HS-5 (cell line): ENCODE measurements around the gene KRTAP2-2.

Source experiments
- DNase-seq: peaks from one replicate; pipeline ENCODE4 v3.0.0-alpha.2; 2012; ENCODE audit warnings: low read depth

KRTAP2-2 gene

DNA sequence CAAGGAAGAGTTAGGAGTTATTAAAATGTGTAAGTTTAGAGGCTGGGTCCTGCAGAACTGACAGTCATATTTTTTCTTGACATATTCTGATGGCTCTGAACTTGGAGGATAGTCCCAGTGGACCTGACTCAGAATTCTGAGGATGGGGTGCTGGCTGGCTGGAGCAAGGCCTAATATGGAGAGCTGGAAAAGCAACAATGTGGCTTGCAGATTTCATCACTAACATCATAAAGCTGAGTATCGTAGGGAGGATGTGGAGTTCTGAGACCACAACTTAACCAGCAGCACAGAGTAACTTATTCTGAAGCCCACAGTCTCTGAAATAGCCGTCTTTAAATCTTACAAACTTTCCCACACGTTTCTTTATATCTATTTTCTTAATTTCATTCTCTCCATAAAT, 30.3 kb downstream of the KRTAP2-2 start:
- no peak for DNase-seq

DNA sequence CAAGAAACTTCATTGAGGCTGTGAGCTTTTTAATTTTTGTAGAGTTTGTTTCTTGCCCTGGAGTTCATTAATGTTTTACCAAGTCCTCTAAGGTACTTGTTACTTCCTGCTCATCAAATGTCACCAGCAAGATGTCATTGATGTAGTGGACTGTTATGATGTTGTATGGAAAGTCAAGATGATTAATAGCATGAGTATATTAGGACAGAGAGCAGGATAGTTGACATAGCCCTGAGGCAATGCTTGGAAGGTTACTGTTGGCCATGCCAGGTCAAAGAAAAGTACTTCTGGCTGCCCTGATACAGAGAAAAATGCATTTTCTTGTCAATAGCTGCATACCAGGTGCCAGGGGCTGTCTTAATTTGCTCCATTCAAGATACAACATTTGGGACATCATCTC, 34.7 kb downstream of the KRTAP2-2 start:
- no peak for DNase-seq

DNA sequence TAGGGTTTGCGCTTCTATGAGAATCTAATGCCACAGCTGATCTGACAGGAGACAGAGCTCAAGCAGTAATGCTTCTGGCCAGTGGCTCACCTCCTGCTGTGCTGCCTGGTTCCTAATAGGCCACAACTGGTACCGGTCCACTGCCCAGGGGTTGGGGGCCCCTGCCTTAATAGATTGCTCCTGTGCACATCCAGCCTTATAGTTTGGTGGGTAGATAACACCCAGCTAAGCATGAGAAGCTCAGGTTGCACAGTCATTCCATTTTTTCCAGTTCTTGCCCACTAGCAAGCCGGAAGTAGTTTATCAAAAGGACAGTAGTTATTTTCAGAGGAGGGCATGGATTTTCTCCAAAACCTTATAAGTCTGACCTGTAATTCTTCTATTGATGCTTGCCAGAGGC, 35.6 kb downstream of the KRTAP2-2 start:
- DNase-seq: no peak

DNA sequence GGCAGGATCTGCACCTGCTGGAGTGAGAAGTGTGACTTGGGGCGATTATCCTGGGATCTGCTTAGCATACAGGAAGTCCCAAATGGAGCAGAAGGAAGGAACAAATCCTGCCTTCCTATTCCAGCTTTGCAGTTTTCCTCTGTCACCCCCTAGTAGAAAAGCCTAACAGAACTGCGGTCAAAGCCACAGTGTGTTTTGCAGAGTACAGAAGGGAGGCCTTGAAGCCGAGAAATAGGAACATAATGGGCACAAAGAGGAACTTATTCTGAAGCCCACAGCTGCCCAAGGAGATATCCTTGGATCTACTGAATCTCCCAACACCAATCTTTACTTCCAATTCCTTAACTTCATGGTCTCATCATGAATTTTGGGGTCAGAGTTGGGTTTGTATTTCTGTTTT, 36.5 kb downstream of the KRTAP2-2 start:
- no peak for DNase-seq

DNA sequence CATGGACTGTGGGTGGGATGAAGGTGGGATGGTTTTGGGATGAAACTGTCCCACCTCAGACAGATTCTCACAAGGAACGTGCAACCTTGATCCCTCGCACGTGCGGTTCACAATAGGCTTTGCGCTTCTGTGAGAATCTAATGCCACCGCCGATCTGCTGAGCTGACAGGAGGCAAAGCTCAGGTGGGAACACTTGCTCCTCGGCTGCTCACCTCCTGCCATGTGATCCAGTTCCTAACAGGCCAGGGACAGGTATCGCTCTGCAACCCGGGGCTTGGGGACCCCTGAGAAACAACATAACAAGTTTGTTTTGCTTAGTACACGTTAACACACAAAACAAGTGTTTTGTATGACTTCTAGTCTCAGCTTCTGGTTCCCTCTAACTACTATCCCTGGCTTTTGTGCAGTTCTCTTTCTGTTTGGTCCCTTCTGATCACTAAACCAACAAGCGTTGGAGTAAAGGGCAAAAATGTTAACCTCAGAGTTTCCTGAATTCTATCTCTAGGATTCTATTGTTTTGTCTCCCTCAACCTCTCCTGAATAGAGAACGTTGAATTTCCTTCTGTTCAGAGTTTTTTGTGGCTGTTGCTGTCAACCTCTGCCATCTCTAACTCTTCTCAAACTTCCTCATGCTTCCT, 38.3 kb downstream of the KRTAP2-2 start:
- DNase-seq: no peak

DNA sequence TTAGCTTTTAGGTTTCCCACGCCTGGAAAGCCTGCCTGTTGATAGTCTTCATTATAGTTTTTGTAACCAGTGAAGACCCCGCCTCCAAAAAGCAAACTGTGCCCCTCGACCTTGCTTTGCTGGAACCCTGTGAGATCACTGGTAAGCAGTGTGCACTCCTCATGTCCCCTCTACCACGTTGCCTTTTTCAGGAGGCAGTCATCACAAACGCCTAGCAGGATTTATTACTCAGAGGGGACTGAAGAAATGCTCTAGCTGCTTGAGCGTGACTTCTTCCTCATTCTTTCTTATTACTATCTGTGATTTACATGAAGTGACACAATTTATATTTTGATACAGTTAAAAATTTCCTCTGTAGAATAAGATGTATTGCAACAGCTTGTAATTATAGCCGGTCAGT, 39.6 kb downstream of the KRTAP2-2 start:
- DNase-seq: no peak

DNA sequence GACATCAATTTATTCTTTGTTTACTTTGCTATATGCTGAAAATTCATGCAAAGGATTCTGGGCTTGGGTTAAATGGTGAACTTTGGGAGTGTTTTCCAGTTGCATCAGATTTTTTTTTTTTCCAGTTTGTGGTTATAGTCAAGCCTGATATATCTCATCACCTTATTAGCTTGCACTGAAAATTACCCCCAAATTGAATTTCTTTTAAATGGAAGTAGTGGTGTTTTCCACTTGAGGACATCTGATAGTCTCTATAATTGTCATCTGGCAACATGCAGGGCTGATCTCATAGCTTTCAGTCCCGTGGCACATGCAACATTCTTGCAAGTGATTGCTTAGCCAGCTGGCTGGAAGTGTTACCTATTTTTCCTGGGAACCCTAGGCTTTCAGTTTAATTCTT, 41.4 kb downstream of the KRTAP2-2 start:
- no peak for DNase-seq

DNA sequence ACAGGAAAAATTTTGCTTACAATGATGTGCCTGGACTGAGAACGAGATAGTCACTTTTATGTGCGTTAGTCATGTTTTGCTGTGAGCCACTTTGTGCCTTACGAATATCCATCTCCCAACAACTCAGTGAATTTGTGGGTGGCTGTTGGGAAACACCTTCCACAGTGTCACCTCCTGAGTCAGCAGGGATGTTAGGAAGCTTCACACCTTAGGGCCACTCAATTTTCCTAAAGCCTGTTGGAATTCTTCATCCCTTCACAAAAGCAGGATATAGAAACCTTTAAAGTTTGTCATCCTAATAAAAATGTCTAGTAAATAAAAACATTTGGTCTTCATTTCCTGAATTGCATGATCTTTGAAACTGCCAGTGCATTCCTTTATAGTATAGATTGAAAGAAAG, 41.8 kb downstream of the KRTAP2-2 start:
- DNase-seq: peak; percentile 60

DNA sequence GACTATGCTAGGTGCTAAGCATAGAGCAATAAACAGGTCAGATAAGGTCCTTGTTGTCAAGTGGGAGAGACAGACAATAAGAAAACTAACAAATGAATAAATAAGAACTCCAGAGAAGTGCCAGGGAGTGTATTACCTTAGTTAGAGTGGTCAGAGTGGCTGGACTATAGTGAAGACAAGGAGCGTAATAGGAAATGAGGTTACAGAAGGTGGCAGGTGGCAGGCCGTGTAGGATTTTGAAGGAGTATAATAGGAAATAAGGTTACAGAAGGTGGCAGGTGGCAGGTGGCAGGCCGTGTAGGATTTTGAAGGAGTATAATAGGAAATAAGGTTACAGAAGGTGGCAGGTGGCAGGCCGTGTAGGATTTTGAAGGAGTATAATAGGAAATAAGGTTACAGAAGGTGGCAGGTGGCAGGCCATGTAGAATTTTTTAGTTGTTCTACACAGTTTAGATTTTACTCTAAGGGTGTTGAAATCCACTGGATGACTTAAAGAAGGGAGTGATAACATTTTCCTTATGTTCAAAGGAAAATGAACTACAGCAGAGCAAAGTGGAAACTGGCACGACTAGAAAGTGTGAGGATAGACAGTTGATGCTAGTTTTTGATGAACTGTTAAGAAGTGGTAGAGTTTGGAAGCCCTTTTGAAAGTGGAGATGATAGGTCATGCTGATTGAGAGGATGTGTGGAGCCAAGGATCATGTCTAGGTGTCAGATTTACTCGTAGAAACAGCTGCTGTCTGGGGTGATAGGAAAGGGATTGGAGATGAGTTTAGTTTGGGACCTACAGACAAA, 42.5 kb downstream of the KRTAP2-2 start:
- no peak for DNase-seq

DNA sequence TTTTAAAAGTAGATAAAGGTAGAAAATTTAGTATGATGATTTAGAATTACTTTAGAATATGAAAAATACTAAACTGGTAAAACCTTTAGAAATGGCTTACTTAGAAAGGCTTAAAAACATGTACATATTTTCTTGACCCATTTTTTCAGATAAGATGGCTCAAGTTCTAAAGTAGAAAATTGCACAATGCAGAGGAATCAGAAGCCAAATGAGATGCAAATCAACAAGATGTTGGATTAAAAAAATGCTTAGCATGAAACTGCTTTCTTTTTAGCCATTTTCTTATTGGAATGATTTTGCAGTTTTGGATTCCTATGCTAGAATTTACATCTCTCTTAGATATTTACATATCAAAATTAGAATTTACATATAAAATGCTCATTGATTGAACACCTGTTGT, 44.6 kb downstream of the KRTAP2-2 start:
- no peak for DNase-seq

DNA sequence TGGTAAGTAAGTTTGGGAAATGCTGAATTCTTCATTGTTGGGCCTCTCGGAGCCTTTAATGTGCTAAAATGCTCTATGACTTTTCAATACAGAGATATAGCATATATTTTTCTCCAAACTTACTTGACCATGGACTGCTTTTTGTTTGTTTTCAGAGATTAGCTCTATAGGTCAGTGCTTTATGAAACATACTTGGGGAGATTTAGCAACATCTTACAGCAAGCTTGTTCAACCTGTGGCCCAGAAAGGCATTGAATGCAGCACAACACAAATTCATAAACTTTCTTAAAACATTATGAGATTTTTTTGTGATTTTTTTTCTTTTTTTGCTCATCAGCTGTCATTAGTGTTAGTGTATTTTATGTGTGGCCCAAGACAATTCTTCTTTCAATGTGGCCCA, 45.1 kb downstream of the KRTAP2-2 start:
- DNase-seq: no peak

DNA sequence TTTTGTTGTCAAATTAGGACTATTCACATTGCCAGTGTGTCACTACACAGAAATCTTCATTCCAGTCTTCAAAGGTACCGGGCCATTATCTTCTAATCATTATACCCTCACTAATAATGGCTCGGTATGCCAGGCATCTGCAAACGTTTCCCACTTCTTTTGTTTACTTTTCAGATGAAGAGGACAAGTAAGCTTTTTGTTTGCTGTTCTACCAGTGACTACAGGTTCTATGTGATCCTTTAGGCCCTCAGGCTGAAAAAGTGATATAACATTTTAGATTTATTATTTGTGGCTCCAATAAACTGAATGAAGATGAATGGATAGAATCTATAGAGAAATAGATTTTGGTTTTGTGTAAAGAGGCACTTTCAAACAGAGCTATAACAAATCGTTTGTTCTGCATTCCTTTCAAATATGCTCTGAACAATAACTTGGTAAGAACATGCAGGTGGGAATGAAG, 45.7 kb downstream of the KRTAP2-2 start:
- DNase-seq: no peak

DNA sequence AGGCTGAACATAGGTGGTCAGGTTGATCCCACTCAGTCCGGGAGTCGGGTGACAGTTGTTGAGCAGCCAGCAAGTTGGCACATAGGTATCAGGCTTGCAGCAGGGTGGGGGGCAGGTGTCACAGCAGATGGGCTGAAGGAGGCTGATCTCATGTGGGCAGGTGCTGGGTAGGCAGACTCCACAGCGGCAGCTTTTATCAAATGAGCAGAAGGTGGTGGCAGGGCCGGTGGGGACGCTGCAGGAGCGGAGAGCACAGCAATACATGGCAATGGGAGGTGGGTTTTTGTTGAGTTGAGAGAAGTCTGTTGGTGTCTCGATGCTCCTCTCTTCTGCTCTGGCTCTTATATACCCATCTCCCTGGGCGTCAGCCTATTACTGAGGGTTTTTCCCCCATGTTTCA, 46.2 kb downstream of the KRTAP2-2 start, which contains the start of gene KRTAP3-1:
Gene KRTAP3-1 (minus strand): TSS at position 318 of the 400 bp plus-strand sequence. CDS start 54 bp downstream, at position 264.
- no peak for DNase-seq
